ENCODE data around the gene NTHL1.

The NTHL1 gene

DNA sequence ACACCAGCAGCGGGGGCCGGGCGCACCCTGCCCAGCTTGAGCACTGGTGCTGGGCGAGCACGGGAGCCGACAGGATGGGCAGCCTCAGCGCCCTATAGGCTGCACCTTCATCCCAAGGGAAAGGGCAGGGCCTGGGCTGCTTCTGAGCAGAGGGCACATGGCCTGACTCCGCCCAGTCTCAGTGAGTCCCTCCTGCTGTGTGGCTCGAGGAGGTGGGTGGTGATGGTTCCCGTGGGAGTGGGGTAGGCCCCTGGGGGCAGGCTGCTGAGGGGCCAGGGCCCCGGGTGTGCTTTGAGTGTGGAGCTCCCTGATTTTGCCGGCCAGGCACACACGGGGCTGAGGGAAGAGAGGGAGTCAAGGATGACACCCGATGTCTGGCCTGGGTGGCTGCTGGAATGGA is 38.0 kb upstream of the NTHL1 start:
- peaks cover 8% of the 10 kb centered on the region for H3K36me3 Mint-ChIP-seq (ENCODE audit: low read depth)
- no peak overlapping the region for H3K27ac Mint-ChIP-seq
- no peaks in the 10 kb centered on the region for H3K27me3 Mint-ChIP-seq (ENCODE audit: low read depth)
- peaks cover 11% of the 10 kb centered on the region for H3K4me1 Mint-ChIP-seq
- TF ChIP-seq CTCF (IDR thresholded peaks at IDR 0.05; ENCODE audit: unreplicated experiment in 3 of 3): no peak
- no peaks in the 10 kb centered on the region for H3K9me3 Mint-ChIP-seq
- no peak overlapping the region for H3K4me3 Mint-ChIP-seq

- Mint-ChIP-seq H3K27ac (no peak overlapping the region), H3K9me3 (no peaks in the 10 kb centered on the region), H3K4me1 (peaks cover 11% of the 10 kb centered on the region), H3K36me3 (ENCODE audit: low read depth) (peaks cover 8% of the 10 kb centered on the region), H3K27me3 (ENCODE audit: low read depth) (no peaks in the 10 kb centered on the region), H3K4me3 (peak overlapping the region in 1 of 3 experiments; percentile 19)
- TF ChIP-seq CTCF (IDR thresholded peaks at IDR 0.05; ENCODE audit: unreplicated experiment in 3 of 3): no peak
Measured at GRCh38 chr16:2084895-2085625, 37.4 kb upstream of the NTHL1 start.

GRCh38 chr16:2083876-2084780 is 36.5 kb upstream of the NTHL1 start:
- peaks cover 11% of the 10 kb centered on the region for H3K4me1 Mint-ChIP-seq
- no peaks in the 10 kb centered on the region for H3K27me3 Mint-ChIP-seq (ENCODE audit: low read depth)

GRCh38 chr16:2083409-2083808 is 35.8 kb upstream of the NTHL1 start:
- peaks cover 14% of the 10 kb centered on the region for H3K36me3 Mint-ChIP-seq (ENCODE audit: low read depth)
- peak overlapping the region; percentile 97 to 98 (median 97) for H3K27ac Mint-ChIP-seq
- H3K27me3 Mint-ChIP-seq (ENCODE audit: low read depth): no peaks in the 10 kb centered on the region
- H3K9me3 Mint-ChIP-seq: no peaks in the 10 kb centered on the region
- peaks cover 11% of the 10 kb centered on the region for H3K4me1 Mint-ChIP-seq
- H3K4me3 Mint-ChIP-seq: peak overlapping the region in 2 of 3 experiments; percentile 44 to 68
- TF ChIP-seq CTCF (IDR thresholded peaks at IDR 0.05; ENCODE audit: unreplicated experiment in 3 of 3): no peak

More at GRCh38 chr16:2083876-2084780, 36.5 kb upstream of the NTHL1 start:
- Mint-ChIP-seq H3K27ac (peak overlapping the region in 1 of 3 experiments; percentile 44), H3K4me3 (no peak overlapping the region), H3K9me3 (no peaks in the 10 kb centered on the region), H3K36me3 (ENCODE audit: low read depth) (peaks cover 9% of the 10 kb centered on the region)
- TF ChIP-seq CTCF (IDR thresholded peaks at IDR 0.05; ENCODE audit: unreplicated experiment in 3 of 3): no peak

DNA sequence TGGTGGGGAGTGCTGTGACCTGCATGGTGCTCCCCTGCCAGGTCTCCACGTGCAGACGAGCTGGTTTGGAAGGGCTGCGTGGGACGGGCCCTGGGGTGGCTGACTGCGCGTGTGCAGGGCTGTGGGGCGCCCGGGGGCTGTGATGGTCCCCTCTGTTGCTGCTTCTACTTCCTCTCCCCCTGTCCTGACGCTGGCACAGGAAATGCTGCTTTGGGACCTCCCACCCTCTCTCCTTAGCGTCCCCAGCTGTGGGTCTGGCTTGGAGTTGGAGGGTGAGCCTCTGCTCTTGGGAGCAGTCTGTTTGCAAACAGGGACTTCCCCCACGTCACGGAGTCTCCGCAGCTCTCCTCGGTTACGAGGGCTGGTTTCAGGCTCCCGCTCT is 35.3 kb upstream of the NTHL1 start:
- TF ChIP-seq CTCF (IDR thresholded peaks at IDR 0.05; ENCODE audit: unreplicated experiment in 3 of 3): no peak
- Mint-ChIP-seq H3K27me3 (ENCODE audit: low read depth) (no peaks in the 10 kb centered on the region), H3K36me3 (ENCODE audit: low read depth) (peaks cover 14% of the 10 kb centered on the region), H3K27ac (peak overlapping the region; percentile 97 to 98 (median 97)), H3K4me3 (peak overlapping the region; percentile 44 to 68 (median 50)), H3K4me1 (peaks cover 11% of the 10 kb centered on the region), H3K9me3 (no peaks in the 10 kb centered on the region)

Measured in nephron (organoid).